Testis (tissue), 2 donors: ENCODE data around the gene PIP4K2A.

Experiments
- CTCF ChIP-seq, 3 experiments: fragments of 450-650 bp in 2 of 3; fragments of 200-600 bp in 1 of 3; sonication (generic) in 1 of 3; IDR thresholded peaks; one replicate each; pipeline ENCODE4 v1.5.1; 2016 to 2019; ENCODE audit warnings: antibody characterized with exemption in 3 of 3, mild to moderate bottlenecking in 2 of 3, moderate library complexity in 1 of 3
- POLR2A ChIP-seq: fragments of 450-650 bp; IDR thresholded peaks from one replicate; pipeline ENCODE4 v1.6.1; 2017; ENCODE audit warnings: antibody characterized with exemption, mild to moderate bottlenecking, moderate library complexity

- TF ChIP-seq CTCF (IDR thresholded peaks at IDR 0.05) (no peak), POLR2A (no peak)
Observed at GRCh38 chr10:22710139-22710745, 4.1 kb downstream of the PIP4K2A start.
